HepG2 (cell line): Measurements from ENCODE around the gene IL6R. TPM values are rescaled to one million over a fixed set of nuclear protein-coding genes. Genes with fewer than 3 reads are reported as not detected.

Experiments used
- CEBPB ChIP-seq: IDR thresholded peaks from 2 replicates; pipeline ENCODE4 v1.6.1; 2011; ENCODE audit warnings: low read depth, low read length, improper control_type of control experiment, borderline replicate concordance
- HMG20A ChIP-seq: IDR thresholded peaks from 2 replicates; pipeline ENCODE4 v1.6.1; 2016; ENCODE audit warnings: borderline replicate concordance
- HMG20B ChIP-seq: conservative IDR thresholded peaks from 2 replicates; pipeline ENCODE4 v1.6.1; 2016; ENCODE audit warnings: missing genetic modification reagents, missing compliant biosample characterization
- MBD4 ChIP-seq: IDR thresholded peaks from 2 replicates; pipeline ENCODE4 v1.6.1; 2012; ENCODE audit warnings: low read length, inconsistent platforms, borderline replicate concordance
- MED8 ChIP-seq: sonication (generic); formaldehyde crosslinking; IDR thresholded peaks from 2 replicates; pipeline ENCODE4 v1.8.1; 2023; ENCODE audit warnings: mild to moderate bottlenecking, missing genetic modification reagents; ENCODE audit not compliant: insufficient replicate concordance
- NONO ChIP-seq, 2 experiments: fragments of 450-650 bp in 1 of 2; sonication (generic) in 1 of 2; formaldehyde crosslinking in 1 of 2; IDR thresholded peaks in 1 of 2; conservative IDR thresholded peaks in 1 of 2; 2 replicates each; pipeline versions ENCODE4 v1.6.1 to v1.8.0; 2017 to 2022; ENCODE audit warnings: mild to moderate bottlenecking in 1 of 2, missing genetic modification reagents in 1 of 2, moderate library complexity in 1 of 2
- PTBP1 ChIP-seq: fragments of 200-400 bp; formaldehyde crosslinking; IDR thresholded peaks from 2 replicates; pipeline ENCODE4 v1.6.1; 2018; ENCODE audit warnings: low read length, low read depth; ENCODE audit not compliant: poor library complexity, severe bottlenecking
- STAT5B ChIP-seq: sonication (generic); formaldehyde crosslinking; IDR thresholded peaks from 2 replicates; pipeline ENCODE4 v1.4.0; 2020; ENCODE audit warnings: missing genetic modification reagents
- UBTF ChIP-seq: sonication (generic); formaldehyde crosslinking; IDR thresholded peaks from 2 replicates; pipeline ENCODE4 v1.4.0; 2020; ENCODE audit warnings: mild to moderate bottlenecking, missing genetic modification reagents
- ZKSCAN8 ChIP-seq: IDR thresholded peaks from 2 replicates; pipeline ENCODE4 v1.6.1; 2016; ENCODE audit warnings: borderline replicate concordance, missing genetic modification reagents, missing compliant biosample characterization
- polyA plus RNA-seq, 8 experiments: library from polyadenylated mRNA; depleted of rRNA in 3 of 8; stranded (reverse) in 7 of 8; unstranded in 1 of 8; fragments of >200 nt; fragmentation: Illumina TruSeq in 4 of 8; extraction: Trizol in 4 of 8; gene quantifications; 2 replicates each; pipeline versions ENCODE4 v1.2.1 to v1.2.3, GENCODE V29; 2011 to 2016; ENCODE audit warnings: low read depth in 4 of 8, missing spikeins in 1 of 8, mixed read lengths in 1 of 8; ENCODE audit not compliant: insufficient read depth in 1 of 8
- total RNA-seq, 5 experiments: library from RNA; depleted of rRNA; stranded (reverse); fragments of >200 nt; fragmentation: Illumina TruSeq; extraction: Trizol; gene quantifications; 2 replicates each; pipeline ENCODE4 v1.2.3, GENCODE V29; 2016; ENCODE audit warnings: low read depth in 1 of 5
- TF ChIP-seq, protein P1 (sequence below): sonication (generic); formaldehyde crosslinking; IDR thresholded peaks from 2 replicates; pipeline ENCODE4 v1.5.1; 2020; ENCODE audit warnings: missing genetic modification reagents, mild to moderate bottlenecking, borderline replicate concordance

Gene IL6R
- total and polyA plus RNA-seq, 2 of the 13 experiments (the other 11 are each of a cell fraction or from before 2014, with no cell fraction given), result 5.0 to 24.5 TPM

DNA sequence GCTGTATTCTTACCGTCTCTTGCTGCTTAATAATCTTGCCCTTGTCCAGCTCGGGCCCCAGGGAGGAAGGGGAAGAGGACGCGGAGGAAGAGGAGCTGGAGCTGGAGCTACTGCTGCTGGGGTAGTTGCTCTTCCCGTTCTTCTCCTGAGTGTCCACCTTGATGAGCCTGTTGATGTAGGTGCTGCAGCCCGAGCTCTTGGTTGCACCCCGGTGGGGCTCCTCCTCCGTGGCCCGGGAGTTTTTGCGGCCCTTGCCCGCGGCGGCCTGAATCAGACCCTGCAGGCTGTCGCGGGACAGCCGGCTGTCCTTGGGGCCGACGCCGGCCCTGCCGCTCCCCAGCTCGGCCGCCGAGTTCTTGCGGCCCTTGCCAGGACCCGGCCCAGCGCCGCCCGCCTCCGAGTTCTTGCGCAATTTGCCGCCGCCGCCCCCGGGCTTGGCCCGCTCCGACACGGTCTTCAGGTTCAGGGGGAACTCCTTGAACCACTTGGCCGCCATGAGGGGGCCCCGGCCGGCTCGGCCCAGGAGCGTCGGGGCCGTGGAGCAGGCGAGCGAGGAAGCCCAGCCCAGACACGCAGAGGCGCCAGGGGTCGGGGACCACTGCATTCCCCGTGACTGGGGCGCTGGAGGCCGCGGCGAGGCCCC, 96.4 kb downstream of the IL6R start (continued):
- peak; percentile 36; the same call in 1 of the 2 replicates for TF ChIP-seq UBTF (CRISPR knock-in tag)
- no peak for TF ChIP-seq HMG20B (CRISPR knock-in tag)
- TF ChIP-seq STAT5B (CRISPR knock-in tag), result no peak
- TF ChIP-seq CEBPB, result peak; percentile 81
- TF ChIP-seq PTBP1, result no peak
- TF ChIP-seq HMG20A (CRISPR knock-in tag), result no peak
- TF ChIP-seq ZKSCAN8 (CRISPR knock-in tag), result no peak
- no peak for TF ChIP-seq NONO (IDR thresholded peaks at IDR 0.05)
- TF ChIP-seq NONO (CRISPR knock-in tag; conservative IDR thresholded peaks at IDR 0.05), result no peak
- TF ChIP-seq MBD4, result no peak
- no peak for TF ChIP-seq MED8 (CRISPR knock-in tag)
- TF ChIP-seq, protein P1, sequence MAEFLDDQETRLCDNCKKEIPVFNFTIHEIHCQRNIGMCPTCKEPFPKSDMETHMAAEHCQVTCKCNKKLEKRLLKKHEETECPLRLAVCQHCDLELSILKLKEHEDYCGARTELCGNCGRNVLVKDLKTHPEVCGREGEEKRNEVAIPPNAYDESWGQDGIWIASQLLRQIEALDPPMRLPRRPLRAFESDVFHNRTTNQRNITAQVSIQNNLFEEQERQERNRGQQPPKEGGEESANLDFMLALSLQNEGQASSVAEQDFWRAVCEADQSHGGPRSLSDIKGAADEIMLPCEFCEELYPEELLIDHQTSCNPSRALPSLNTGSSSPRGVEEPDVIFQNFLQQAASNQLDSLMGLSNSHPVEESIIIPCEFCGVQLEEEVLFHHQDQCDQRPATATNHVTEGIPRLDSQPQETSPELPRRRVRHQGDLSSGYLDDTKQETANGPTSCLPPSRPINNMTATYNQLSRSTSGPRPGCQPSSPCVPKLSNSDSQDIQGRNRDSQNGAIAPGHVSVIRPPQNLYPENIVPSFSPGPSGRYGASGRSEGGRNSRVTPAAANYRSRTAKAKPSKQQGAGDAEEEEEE (CRISPR knock-in tag), result no peak
